H9 (cell line): ENCODE data around the gene CEP112. TPM values are rescaled to one million over a fixed set of nuclear protein-coding genes. Genes with fewer than 3 reads are reported as not detected.

Experiments used
- DNase-seq: peaks from one replicate; pipeline ENCODE4 v3.0.0-alpha.2; 2017
- H2AFZ ChIP-seq: one replicate; pipeline ENCODE4 v1.6.1; 2013; ENCODE audit warnings: mild to moderate bottlenecking, low read length, control low read depth, moderate library complexity
- H2AK5ac ChIP-seq: 2 replicates; pipeline ENCODE4 v1.6.1; 2013; ENCODE audit warnings: low read length, control low read depth, mixed read lengths; ENCODE audit not compliant: insufficient read length
- H2BK120ac ChIP-seq: one replicate; pipeline ENCODE4 v1.6.1; 2013; ENCODE audit warnings: low read depth, mild to moderate bottlenecking, low read length, control low read depth, inconsistent platforms; ENCODE audit not compliant: poor library complexity, severe bottlenecking
- H2BK12ac ChIP-seq: 2 replicates; pipeline ENCODE4 v1.6.1; 2013; ENCODE audit warnings: low read length, control low read depth, mixed read lengths, low read depth; ENCODE audit not compliant: insufficient read length
- H2BK15ac ChIP-seq: 2 replicates; pipeline ENCODE4 v1.6.1; 2013; ENCODE audit warnings: low read depth, low read length, control low read depth
- H2BK20ac ChIP-seq: one replicate; pipeline ENCODE4 v1.6.1; 2013; ENCODE audit warnings: low read depth, mild to moderate bottlenecking, low read length, control low read depth, inconsistent platforms; ENCODE audit not compliant: poor library complexity, severe bottlenecking
- H2BK5ac ChIP-seq: 2 replicates; pipeline ENCODE4 v1.6.1; 2013; ENCODE audit warnings: low read length, control low read depth, mixed read lengths; ENCODE audit not compliant: insufficient read length
- H3K14ac ChIP-seq: 2 replicates; pipeline ENCODE4 v1.6.1; 2013; ENCODE audit warnings: low read length, control low read depth; ENCODE audit not compliant: insufficient read depth
- H3K18ac ChIP-seq: 2 replicates; pipeline ENCODE4 v1.6.1; 2013; ENCODE audit warnings: low read depth, mild to moderate bottlenecking, mixed read lengths, low read length, control low read depth; ENCODE audit not compliant: insufficient read length
- H3K23ac ChIP-seq: 2 replicates; pipeline ENCODE4 v1.6.1; 2013; ENCODE audit warnings: low read length, control low read depth, mixed read lengths, low read depth; ENCODE audit not compliant: insufficient read length
- H3K23me2 ChIP-seq: 2 replicates; pipeline ENCODE4 v1.6.1; 2013; ENCODE audit warnings: low read depth, mild to moderate bottlenecking, mixed read lengths, low read length, control low read depth; ENCODE audit not compliant: insufficient read length, poor library complexity, severe bottlenecking
- H3K27ac ChIP-seq: 2 replicates; pipeline ENCODE4 v1.5.1; 2013; ENCODE audit warnings: low read length, control low read depth, mixed read lengths, low read depth; ENCODE audit not compliant: insufficient read length
- H3K27me3 ChIP-seq: 2 replicates; pipeline ENCODE4 v1.6.1; 2013; ENCODE audit warnings: low read length, control low read depth, inconsistent platforms; ENCODE audit not compliant: insufficient read depth
- H3K4ac ChIP-seq: 2 replicates; pipeline ENCODE4 v1.6.1; 2013; ENCODE audit warnings: low read depth, mild to moderate bottlenecking, control low read depth, inconsistent platforms, low read length, moderate library complexity
- H3K4me1 ChIP-seq: 2 replicates; pipeline ENCODE4 v1.6.1; 2013; ENCODE audit warnings: low read length, control low read depth, inconsistent platforms; ENCODE audit not compliant: insufficient read depth
- H3K4me2 ChIP-seq: 2 replicates; pipeline ENCODE4 v1.6.1; 2013; ENCODE audit warnings: low read length, control low read depth, mixed read lengths; ENCODE audit not compliant: insufficient read length, insufficient read depth
- H3K56ac ChIP-seq: 2 replicates; pipeline ENCODE4 v1.6.1; 2013; ENCODE audit warnings: low read depth, mild to moderate bottlenecking, mixed read lengths, low read length, control low read depth; ENCODE audit not compliant: insufficient read length
- H3K79me1 ChIP-seq: 2 replicates; pipeline ENCODE4 v1.6.1; 2013; ENCODE audit warnings: low read depth, mild to moderate bottlenecking, moderate library complexity, low read length, control low read depth, inconsistent platforms; ENCODE audit not compliant: insufficient read depth, poor library complexity, severe bottlenecking
- H3K79me2 ChIP-seq: 2 replicates; pipeline ENCODE4 v1.6.1; 2013; ENCODE audit warnings: low read length, control low read depth, inconsistent platforms; ENCODE audit not compliant: insufficient read depth
- H3K9ac ChIP-seq: 2 replicates; pipeline ENCODE4 v1.6.1; 2013; ENCODE audit warnings: low read length, control low read depth, mixed read lengths; ENCODE audit not compliant: insufficient read length; ENCODE audit errors: extremely low read depth
- H3K9me3 ChIP-seq: one replicate; pipeline ENCODE4 v1.6.1; 2013; ENCODE audit warnings: low read depth, low read length, inconsistent platforms; ENCODE audit not compliant: control insufficient read depth
- H3T11ph ChIP-seq: one replicate; pipeline ENCODE4 v1.6.1; 2013; ENCODE audit warnings: mild to moderate bottlenecking, low read length, control low read depth, inconsistent platforms
- H4K20me1 ChIP-seq: one replicate; pipeline ENCODE4 v1.6.1; 2013; ENCODE audit not compliant: control insufficient read depth, insufficient read length, insufficient read depth
- H4K5ac ChIP-seq: 2 replicates; pipeline ENCODE4 v1.6.1; 2013; ENCODE audit warnings: low read depth, mild to moderate bottlenecking, mixed read lengths, low read length, control low read depth; ENCODE audit not compliant: insufficient read length
- H4K8ac ChIP-seq: replicated peaks from 2 replicates; pipeline ENCODE4 v1.6.1; 2013; ENCODE audit warnings: low read length, control low read depth, mixed read lengths, low read depth; ENCODE audit not compliant: insufficient read length
- H4K91ac ChIP-seq: 2 replicates; pipeline ENCODE4 v1.6.1; 2013; ENCODE audit warnings: low read depth, mild to moderate bottlenecking, moderate library complexity, mixed read lengths, low read length, control low read depth; ENCODE audit not compliant: insufficient read length
- H3K27ac Mint-ChIP-seq, 3 experiments: 2 replicates in 2 of 3; 3 replicates in 1 of 3; pipeline ENCODE4 v1.8.0; 2020 to 2021; ENCODE audit warnings: mixed read lengths in 3 of 3, mild to moderate bottlenecking in 1 of 3, moderate library complexity in 1 of 3
- H3K27me3 Mint-ChIP-seq: 2 replicates; pipeline ENCODE4 v1.8.0; 2021; ENCODE audit warnings: low read depth, mild to moderate bottlenecking, moderate library complexity, mixed read lengths
- H3K36me3 Mint-ChIP-seq, 3 experiments: 2 replicates in 2 of 3; 3 replicates in 1 of 3; pipeline ENCODE4 v1.8.0; 2020 to 2021; ENCODE audit warnings: low read depth in 3 of 3, mixed read lengths in 3 of 3; ENCODE audit not compliant: insufficient read depth in 1 of 3
- H3K4me1 Mint-ChIP-seq, 2 experiments: 2 replicates each; pipeline ENCODE4 v1.8.0; 2020; ENCODE audit warnings: mixed read lengths in 2 of 2
- H3K4me3 Mint-ChIP-seq, 2 experiments: 2 replicates in 1 of 2; 3 replicates in 1 of 2; pipeline ENCODE4 v1.8.0; 2020 to 2021; ENCODE audit warnings: mild to moderate bottlenecking in 2 of 2, mixed read lengths in 2 of 2, moderate library complexity in 1 of 2
- H3K9me3 Mint-ChIP-seq, 2 experiments: 2 replicates in 1 of 2; 3 replicates in 1 of 2; pipeline ENCODE4 v1.8.0; 2020; ENCODE audit warnings: mild to moderate bottlenecking in 2 of 2, mixed read lengths in 2 of 2, moderate library complexity in 1 of 2
- WGBS: extraction: QIAGEN DNeasy Blood & Tissue Kit; methylation state at CpG from one replicate; pipeline ENCODE4 v1.1.7; 2013; ENCODE audit warnings: missing lambda C conversion rate, low lambda C conversion rate, mixed read lengths; ENCODE audit not compliant: insufficient read length; ENCODE audit errors: extremely low coverage; 5-methylcytosine and 5-hydroxymethylcytosine counted together
- total RNA-seq: library from RNA; stranded (reverse); gene quantifications from 2 replicates; pipeline ENCODE4 v1.2.1, GENCODE V29; 2021
- TF ChIP-seq, protein P1 (sequence below): fragments of 200-600 bp; sonication (generic); conservative IDR thresholded peaks from 3 replicates; pipeline ENCODE4 v1.8.0; 2021; ENCODE audit warnings: antibody characterized with exemption, mild to moderate bottlenecking

The CEP112 gene
- total RNA-seq, 1 experiment from 2014 or later = 5.4 TPM

DNA sequence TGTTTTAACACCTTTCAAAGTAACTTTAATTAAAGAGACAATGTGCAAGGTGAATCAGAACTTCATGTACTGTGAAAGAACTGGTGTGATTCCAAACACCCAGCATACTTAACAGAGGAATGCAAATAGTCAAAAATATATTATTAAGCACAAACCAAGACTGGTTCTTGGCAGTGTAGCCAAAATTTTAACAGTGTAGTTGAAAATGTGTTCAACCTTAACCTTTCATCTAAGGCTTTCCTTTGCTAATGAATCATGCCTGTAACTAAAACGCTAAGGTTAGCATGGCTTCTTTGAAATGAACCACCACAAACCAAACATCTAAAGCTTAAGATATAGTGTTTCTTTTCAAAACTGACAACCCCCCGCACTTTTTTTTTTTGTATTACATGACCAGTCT, 484.2 kb downstream of the CEP112 start:
- H3T11ph ChIP-seq = no peak overlapping the region
- TF ChIP-seq, protein P1, sequence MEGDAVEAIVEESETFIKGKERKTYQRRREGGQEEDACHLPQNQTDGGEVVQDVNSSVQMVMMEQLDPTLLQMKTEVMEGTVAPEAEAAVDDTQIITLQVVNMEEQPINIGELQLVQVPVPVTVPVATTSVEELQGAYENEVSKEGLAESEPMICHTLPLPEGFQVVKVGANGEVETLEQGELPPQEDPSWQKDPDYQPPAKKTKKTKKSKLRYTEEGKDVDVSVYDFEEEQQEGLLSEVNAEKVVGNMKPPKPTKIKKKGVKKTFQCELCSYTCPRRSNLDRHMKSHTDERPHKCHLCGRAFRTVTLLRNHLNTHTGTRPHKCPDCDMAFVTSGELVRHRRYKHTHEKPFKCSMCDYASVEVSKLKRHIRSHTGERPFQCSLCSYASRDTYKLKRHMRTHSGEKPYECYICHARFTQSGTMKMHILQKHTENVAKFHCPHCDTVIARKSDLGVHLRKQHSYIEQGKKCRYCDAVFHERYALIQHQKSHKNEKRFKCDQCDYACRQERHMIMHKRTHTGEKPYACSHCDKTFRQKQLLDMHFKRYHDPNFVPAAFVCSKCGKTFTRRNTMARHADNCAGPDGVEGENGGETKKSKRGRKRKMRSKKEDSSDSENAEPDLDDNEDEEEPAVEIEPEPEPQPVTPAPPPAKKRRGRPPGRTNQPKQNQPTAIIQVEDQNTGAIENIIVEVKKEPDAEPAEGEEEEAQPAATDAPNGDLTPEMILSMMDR = no peak
- Mint-ChIP-seq H3K4me3 (no peak overlapping the region), H3K36me3 (no peaks in the 10 kb centered on the region), H3K27me3 (no peaks in the 10 kb centered on the region), H3K4me1 (peaks cover 14 to 21% of the 10 kb centered on the region in 2 experiments), H3K9me3 (no peaks in the 10 kb centered on the region), H3K27ac (no peak overlapping the region)
- peaks cover 5% of the 10 kb centered on the region; the same call in 1 of the 2 replicates for H3K4me1 ChIP-seq
- H4K8ac ChIP-seq = no peak overlapping the region
- no peak overlapping the region for H3K56ac ChIP-seq
- WGBS = no CpG with 5 or more reads among the region's 2 CpGs
- H2BK5ac ChIP-seq = no peak overlapping the region
- H4K91ac ChIP-seq = no peak overlapping the region
- H2BK12ac ChIP-seq = no peak overlapping the region
- no peak overlapping the region for H2BK120ac ChIP-seq
- no peak for DNase-seq
- H2BK15ac ChIP-seq = no peak overlapping the region
- H4K20me1 ChIP-seq = no peaks in the 10 kb centered on the region
- no peak overlapping the region for H3K18ac ChIP-seq
- no peak overlapping the region for H3K4ac ChIP-seq
- no peak overlapping the region for H3K23ac ChIP-seq
- H3K14ac ChIP-seq = no peak overlapping the region
- no peak overlapping the region for H3K4me2 ChIP-seq
- no peaks in the 10 kb centered on the region for H3K27me3 ChIP-seq
- H3K79me2 ChIP-seq = no peaks in the 10 kb centered on the region
- H3K79me1 ChIP-seq = no peaks in the 10 kb centered on the region
- no peak overlapping the region for H2BK20ac ChIP-seq
- no peaks in the 10 kb centered on the region for H3K23me2 ChIP-seq
- H3K9me3 ChIP-seq = no peaks in the 10 kb centered on the region
- no peak overlapping the region for H3K27ac ChIP-seq
- H2AFZ ChIP-seq = no peak overlapping the region
- H4K5ac ChIP-seq = no peak overlapping the region
- no peak overlapping the region for H3K9ac ChIP-seq
- no peak overlapping the region for H2AK5ac ChIP-seq
